Subcutaneous adipose tissue (tissue), 4 donors: ENCODE results near the gene COPS8. TPM values are rescaled to one million over a fixed set of nuclear protein-coding genes. Genes with fewer than 3 reads are reported as not detected.

Experiments used
- total RNA-seq, 4 donors: library from RNA; depleted of rRNA; stranded (reverse); fragments of >200 nt; gene quantifications; one replicate each; pipeline ENCODE4 v1.1.0, GENCODE V29; 2016
- TF ChIP-seq, protein P1 (sequence below): fragments of 450-650 bp; IDR thresholded peaks from one replicate; pipeline ENCODE4 v1.5.1; 2016; ENCODE audit warnings: low read depth, mild to moderate bottlenecking, control low read depth, antibody characterized with exemption, moderate library complexity

COPS8 gene
- total RNA-seq, 4 donors from 2014 or later = 81.0 to 139 (median 124) TPM

DNA sequence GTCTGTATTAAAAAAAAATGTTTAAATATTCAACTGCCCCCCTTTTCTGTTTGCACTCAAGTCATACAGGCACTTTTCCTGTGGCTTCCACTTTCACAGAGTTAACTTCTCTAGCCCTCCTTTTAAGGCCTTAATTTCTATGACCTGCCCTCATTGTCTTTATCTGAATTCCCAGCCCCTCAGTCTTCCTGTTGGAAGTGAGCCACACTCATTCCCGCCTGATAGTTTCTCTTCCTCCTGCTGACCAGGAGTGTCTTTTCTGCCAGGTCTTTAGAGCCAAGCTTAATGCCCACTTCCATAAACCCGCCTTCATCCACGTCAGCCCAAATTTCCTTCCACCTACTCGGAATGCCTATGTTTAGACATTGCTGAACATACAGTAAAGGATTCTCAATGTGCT is 10.5 kb downstream of the COPS8 start:
- TF ChIP-seq, protein P1, sequence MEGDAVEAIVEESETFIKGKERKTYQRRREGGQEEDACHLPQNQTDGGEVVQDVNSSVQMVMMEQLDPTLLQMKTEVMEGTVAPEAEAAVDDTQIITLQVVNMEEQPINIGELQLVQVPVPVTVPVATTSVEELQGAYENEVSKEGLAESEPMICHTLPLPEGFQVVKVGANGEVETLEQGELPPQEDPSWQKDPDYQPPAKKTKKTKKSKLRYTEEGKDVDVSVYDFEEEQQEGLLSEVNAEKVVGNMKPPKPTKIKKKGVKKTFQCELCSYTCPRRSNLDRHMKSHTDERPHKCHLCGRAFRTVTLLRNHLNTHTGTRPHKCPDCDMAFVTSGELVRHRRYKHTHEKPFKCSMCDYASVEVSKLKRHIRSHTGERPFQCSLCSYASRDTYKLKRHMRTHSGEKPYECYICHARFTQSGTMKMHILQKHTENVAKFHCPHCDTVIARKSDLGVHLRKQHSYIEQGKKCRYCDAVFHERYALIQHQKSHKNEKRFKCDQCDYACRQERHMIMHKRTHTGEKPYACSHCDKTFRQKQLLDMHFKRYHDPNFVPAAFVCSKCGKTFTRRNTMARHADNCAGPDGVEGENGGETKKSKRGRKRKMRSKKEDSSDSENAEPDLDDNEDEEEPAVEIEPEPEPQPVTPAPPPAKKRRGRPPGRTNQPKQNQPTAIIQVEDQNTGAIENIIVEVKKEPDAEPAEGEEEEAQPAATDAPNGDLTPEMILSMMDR = no peak

DNA sequence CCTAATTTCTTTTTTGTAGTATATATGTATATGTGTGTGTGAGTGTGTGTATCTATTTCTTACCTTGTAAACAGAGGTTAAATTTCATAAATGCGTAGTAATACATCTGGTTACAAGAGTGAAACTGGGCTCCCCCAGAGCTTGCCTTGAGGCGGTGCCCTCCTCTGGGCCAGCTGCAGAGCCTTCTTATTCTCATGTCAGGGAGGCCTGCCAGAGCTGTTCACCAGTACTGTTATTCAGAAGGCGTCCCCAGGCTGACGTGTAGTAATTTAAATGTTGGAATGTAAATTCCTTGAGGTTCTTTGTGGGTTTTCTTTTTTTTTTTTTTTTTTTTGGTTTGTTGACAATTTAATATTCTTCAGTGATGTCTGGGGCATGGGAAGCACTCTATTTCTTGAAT is 11.2 kb downstream of the COPS8 start:
- TF ChIP-seq, protein P1 = no peak

DNA sequence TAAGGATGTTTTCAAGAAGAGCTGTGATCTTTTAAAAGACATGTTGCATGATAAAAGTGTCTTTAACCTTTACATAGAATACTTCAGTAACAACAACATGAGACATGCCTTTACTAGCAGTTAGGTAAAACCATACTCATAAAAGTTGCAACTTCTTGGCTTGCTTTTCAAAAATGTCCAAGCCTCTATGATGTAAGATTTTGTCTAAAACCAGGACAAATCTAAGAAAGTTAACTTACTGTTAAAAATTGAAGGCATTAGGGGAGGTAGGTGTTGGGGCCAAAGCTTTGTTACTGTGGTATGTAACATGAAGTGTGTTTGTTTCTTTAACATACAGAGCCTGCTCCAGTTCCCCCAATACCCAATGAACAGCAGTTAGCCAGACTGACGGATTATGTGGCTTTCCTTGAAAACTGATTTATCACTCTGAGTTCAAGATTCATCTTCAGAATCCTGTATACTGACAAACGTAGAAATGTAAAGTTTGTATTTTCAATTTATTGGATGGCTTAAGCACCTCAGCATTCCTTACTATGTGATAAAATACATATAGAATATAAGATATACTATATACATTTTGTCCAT is 11.7 kb downstream of the COPS8 start:
- TF ChIP-seq, protein P1 = no peak

DNA sequence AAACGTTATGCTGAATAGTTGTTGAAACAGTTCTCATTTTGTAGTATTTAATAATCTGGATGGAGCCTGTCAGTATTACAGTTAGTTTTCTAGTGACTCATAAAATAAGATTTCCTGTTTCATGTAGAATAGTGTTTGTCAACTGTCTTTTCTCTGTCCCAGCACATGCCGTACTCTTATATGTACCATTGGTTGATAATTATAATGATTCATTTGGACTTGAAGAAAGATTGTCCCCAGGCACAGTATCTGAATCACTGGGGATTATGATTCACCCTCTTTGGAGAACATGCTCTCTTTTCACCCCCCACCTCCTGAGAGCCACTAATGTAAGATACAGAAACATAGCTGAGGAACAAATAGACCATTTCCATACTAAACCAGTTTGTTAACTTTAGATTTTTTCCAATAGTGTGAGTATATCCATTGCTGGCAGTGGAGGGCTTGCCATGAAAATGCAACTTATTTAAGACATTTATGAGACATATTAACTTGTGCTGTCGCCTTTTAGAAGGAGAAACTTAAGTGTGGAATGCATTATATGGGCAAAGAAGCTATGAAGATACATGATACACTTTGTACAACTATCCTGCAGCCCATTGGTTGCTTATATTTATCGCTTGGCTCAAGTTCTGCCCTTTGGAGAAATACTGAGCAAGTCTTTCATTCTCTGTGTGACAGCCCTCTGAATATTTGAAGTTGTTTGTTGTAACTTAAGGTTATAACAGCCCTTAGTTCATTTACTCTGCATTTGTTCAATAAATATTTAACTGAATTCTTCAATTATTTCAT is 12.4 kb downstream of the COPS8 start:
- TF ChIP-seq, protein P1 = no peak

DNA sequence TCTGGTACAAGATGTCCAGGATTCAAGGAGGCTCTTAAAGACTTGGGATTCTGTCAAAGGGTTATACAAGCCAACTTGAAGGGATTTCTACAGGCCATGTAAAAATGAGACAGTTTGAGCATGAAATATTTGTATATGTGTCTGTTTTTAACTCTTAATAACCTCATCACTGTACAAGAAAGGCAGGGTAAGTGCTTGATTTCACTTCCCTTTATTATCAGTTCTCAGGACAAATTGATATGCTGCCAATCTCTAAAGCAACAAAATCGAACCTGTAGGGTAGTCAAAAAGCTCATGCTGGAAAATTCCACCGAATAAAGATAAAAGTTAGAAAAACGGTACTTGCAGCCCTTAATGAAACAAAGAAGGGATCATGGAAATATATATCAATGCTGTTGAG is 14.1 kb downstream of the COPS8 start:
- TF ChIP-seq, protein P1 = no peak

DNA sequence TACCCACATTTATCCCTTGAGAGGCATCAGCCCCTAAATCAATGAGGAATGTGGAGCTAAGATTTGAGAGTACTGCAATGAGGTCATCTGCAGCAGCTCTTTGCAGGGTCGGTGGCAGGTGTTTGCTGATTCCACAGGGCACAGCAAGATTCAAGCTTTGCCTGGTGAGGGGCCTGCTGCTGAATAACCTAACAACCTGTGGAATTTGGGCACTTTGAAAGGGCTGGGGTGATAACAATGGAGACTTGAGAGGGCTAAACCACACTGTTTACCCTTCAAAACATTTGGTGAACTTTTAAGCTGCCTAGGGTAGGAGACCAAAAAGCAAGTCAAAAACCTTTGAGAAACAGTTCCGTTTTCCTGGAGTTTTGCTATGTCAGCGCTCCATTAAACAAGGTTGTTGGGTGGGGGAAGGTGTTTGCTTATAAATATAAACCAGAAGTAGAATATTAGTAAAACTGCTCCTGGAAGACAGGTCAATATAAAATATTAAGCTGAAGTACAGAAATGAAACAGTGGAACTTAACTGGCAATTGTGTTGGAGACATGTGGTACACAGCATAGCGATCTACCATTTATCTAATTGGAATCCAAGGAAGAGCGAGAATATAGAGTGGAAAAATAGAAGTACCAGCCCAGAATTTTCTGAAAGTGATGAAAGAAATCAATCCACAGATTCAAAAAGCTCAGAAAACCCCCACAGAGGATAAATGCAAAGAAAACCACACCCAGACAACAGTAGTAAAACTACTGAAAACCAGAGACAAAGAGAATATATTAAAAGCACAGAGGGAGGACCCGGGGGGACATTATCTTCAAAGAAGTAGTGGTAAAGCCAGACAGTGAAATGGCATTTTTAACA is 15.7 kb downstream of the COPS8 start:
- TF ChIP-seq, protein P1 = no peak

DNA sequence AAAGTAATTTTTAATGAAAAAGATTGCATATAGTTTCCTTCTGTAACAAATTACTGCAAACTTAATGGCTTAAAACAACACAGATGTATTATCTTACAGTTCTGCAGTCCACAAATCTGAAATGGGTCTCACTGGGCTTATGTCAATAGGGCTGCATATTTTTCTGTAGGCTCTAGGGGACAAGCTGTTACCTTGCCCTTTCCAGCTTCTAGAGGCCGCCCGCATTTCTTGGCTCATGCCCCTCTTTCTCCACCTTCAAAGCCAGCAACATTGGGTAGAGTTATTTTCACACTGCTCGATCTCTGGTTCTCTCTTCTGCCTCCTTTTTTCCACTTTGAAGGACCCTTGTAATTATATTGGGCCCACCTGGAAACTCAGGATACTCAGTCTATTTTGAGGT is 16.7 kb downstream of the COPS8 start:
- TF ChIP-seq, protein P1 = no peak
